HG03520 (cell line): ENCODE measurements around the gene NOP58.
"Not testable (repeated sequence)": the region's sequence is repeated elsewhere in the genome, so short reads cannot be mapped to it uniquely, and the experiment has no call there.

Experiments
- ATAC-seq: cut with Tn5 transposase; IDR thresholded peaks from one replicate; pipeline ENCODE4 v1.9.1; 2021; ENCODE audit warnings: mild to moderate bottlenecking, moderate library complexity; ENCODE audit not compliant: unreplicated experiment

NOP58 gene, protein sequence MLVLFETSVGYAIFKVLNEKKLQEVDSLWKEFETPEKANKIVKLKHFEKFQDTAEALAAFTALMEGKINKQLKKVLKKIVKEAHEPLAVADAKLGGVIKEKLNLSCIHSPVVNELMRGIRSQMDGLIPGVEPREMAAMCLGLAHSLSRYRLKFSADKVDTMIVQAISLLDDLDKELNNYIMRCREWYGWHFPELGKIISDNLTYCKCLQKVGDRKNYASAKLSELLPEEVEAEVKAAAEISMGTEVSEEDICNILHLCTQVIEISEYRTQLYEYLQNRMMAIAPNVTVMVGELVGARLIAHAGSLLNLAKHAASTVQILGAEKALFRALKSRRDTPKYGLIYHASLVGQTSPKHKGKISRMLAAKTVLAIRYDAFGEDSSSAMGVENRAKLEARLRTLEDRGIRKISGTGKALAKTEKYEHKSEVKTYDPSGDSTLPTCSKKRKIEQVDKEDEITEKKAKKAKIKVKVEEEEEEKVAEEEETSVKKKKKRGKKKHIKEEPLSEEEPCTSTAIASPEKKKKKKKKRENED

DNA sequence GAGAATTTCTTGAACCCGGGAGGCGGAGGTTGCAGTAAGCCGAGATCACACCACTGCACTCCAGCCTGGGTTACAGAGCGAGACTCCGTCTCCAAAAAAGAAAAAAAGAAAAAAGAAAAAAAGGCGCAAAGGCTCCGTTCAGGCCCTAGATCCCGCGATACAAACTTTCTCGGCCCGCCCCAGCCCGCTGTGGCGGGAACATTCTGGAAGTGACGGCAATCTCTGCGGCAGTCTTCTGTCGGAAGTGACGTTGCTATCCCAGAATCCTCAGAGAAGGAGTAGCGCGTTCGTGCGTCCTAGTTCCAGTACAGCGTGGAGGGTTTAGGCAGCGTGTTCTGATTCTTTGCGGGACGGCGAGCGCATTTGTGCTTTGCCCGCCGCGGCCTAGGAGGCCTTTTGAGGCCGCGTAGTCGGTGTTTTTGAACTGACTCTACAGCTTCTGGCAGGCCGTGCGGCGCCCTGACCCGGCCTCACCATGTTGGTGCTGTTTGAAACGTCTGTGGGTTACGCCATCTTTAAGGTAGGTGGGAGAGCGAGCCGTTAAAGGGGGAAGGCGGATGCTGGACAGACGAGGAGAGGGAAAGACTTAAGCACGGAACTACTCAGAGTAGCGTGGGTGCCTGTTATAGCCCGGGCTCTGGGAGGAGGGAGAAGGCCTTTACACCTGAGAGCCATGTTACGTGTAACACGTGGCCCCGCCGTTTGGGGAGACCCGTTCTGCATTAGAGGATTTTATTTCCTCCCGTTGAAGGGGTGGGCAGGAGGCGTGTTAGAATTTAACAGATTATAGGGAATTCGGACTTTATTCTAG, at the start of gene NOP58:
NOP58 (plus strand) TSS at position 297 of the 811 bp plus-strand sequence; CDS start at position 476, 179 bp downstream.
- ATAC-seq = peak; percentile 76

DNA sequence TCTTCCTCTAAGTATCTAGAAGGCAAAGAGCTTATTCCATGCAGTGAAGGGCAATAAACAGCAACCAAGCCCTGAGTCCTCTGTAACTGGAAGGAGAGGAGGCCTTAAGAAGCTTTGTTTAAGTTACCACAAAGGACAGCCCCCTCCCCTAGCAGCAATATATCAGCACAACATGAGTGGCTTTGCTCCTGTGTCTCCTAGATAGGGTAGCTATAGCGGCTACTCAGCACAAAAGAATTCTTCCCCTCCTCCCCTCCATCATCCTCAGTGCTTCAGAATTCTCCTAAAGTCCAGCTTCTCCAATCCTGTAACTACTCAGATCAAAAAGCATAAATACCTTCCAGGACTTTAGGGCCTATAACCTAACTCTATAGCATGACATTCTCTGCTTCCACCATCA, 43.7 kb upstream of the NOP58 start:
- ATAC-seq = no peak

DNA sequence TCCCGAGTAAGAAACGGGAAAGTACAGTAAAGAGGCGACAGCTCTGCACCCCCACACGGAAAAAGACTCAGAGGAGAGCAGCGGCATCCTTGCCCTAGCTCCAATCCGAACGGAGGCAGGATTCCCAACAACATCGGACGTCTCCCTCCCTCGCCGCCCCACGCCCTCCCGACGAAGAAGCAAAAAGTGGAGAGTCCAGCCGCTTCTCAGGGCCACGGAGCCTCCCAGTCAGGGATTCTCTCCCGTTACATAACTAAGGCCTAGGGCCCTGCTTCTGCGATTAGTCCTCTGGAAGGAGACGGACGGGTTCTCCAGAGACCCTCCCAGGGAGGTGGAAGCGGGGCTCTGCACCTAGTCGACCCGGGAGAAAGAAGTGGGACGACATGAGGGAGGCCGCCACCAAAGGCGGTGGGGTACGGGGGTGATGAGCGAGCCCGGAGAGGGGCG, 27.8 kb upstream of the NOP58 start:
- ATAC-seq = peak; percentile 28

DNA sequence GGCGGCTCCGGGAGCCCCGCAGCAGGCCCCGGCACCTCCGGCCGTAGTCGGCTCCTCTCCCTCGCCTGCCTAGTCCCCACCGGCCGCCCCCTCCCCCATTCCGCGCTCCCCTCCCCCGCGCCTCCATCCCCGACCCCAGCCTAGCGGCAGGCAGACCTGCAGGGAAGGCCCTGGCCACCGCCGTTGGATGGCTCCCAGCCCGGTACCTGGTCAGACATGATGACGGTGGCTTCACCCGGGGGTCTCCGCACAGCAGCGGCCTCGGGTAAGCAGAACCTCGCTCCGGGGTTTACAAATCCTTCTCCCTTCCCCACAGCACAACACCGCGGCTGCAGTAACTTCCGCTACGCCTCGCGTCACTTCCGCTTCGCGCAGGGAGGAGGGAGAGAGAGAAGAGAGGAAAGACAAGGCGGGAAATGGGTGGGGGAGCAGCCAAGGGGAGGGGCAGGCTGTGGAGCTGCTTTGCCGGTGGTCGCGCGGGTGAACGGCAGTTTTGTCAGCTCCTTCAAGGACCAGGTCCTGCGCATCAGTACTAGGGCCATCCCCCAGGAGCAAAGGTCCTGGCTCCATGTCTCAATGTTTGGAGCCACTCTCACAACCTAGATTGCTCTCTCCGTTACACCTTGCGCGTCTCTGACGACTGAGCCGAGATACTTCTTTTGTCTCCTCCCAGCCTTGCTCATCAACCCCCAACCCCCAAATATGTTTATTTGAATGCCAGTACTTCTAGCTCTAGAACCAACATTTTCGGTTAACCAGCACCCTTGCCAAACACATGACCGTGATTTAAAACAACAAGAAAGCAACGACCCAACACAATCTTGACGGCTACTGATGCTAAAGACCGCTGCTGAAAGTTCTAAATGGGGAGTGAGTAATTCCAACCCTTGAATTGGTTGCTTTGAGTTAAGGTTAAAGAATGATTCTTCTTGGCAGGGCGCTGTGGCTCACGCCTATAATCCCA, 27.0 kb upstream of the NOP58 start, which contains the start of gene SUMO1:
SUMO1 (minus strand) TSS at position 364 of the 964 bp plus-strand sequence; CDS start at position 218, 146 bp downstream.
- peak; percentile 96 for ATAC-seq

DNA sequence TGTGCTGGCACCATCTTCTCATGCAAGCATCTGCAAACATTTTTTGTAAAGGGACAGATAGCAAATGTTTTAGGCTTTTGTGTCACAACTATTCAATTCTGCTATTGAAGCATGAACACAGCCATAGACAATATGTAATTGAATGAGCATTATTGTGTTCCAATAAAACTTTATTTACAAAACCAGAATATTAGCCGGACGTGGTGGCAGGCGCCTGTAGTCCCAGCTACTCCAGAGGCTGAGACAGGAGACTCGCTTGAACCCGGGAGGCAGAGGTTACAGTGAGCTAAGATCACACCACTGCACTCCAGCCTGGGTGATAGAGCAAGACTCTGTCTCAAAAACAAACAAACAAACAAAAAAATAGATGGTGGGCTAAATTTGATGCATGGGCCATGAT, 17.9 kb upstream of the NOP58 start:
- not testable (repeated sequence) for ATAC-seq

DNA sequence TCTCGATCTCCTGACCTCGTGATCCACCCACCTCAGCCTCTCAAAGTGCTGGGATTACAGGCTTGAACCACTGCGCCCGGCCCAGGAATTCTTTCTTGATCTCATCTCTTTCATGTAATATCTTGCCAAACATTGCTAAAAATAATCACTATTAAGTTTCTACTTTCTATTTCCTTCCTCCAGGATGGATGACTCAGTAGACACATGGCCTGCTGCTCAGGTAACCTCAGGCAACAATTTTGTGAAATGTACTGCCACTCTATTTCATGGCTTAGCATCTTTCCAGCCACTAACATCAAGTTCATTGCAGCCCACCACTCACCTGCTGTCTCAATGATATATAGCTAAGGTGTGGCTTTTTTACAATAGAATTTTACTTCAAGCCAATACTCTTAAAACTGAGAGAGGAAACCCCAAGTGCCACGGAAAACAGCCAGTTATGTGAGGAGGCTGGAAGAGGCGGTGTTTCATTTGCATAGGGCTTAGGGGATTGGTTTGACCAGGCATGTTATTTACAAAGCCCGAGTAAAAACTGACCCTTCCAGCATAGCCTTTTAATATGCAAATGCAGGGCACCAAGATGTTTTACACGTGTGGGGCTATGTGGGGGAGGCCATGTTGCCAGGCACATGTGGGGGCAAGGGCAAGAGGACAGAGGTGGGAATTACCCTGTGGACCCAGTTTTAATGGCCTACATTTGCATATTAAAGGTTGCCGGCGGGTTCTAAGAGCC, 15.9 kb upstream of the NOP58 start:
- ATAC-seq = no peak

DNA sequence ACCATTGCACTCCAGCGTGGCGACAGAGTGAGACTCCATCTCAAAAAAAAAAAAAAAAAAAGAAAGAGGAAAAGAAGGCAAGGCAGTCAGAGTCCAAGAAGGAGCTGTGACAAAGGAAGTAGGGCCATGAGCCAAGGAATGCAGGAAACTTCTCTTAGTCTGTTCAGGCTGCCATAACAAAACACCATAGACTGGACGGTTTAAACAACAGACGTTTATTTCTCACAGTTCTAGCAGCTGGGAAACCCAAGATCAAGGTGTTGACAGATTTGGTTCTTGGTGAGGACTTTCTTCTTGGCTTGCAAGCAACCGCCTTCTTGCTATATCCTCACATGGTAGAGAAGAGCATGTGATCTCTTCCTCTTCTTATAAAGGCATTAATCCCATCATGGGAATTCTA, 14.1 kb upstream of the NOP58 start:
- no peak for ATAC-seq

DNA sequence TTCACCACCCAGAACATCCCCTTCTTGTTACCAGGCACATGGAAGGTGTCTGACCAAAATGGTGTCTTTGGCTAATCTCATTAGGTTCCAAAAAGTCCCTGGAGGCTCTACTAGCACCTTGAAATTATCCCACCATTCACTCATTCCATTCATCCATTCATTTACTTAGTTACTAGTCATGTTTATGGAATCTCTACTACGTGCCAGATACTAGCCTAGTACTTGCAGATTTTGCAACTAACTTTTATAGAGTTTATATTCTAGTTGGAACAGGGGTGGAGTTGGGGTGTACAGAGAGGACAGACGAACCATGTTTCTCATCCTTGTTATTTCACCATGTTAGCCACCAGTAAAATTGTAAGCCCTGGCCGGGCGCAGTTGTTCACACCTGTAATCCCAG, 4.0 kb upstream of the NOP58 start:
- ATAC-seq = no peak

DNA sequence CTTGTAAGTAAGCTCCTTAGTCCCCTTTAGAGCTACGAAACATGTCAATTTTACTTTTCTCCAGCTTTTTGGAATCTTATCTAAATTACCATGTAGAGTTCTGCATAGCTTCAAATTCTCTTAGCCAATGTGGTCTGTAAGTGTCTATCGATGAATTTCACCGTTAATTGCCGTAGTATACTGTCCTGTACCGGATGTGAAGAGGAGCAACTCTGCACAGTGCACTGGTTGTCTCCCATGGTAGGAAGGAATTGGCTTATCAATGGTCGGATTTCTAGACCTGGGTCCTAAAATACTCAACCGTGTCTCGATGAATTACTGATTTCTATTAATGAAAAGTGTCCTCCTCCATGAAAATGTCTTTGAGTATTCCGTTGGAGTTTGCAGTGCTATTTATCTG, 1.9 kb downstream of the NOP58 start:
- no peak for ATAC-seq

DNA sequence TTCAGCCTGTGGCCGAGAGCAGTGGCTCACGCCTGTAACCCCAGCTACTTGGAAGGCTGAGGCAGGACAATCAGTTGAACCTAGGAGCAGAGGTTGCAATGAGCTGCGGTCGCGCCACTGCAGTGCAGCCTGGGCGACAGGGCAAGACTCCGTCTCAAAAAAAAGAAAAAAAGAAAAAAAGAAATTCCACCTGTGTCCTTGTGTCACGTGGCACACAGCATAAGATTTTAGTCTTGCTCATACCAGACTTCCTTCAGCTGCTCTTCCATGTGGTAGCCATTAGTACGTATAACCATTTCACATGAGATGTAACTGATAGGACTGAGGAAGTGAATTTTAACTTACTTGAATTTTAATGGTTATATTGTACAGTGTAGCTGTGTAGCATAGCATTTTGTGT, 4.0 kb downstream of the NOP58 start:
- no peak for ATAC-seq

DNA sequence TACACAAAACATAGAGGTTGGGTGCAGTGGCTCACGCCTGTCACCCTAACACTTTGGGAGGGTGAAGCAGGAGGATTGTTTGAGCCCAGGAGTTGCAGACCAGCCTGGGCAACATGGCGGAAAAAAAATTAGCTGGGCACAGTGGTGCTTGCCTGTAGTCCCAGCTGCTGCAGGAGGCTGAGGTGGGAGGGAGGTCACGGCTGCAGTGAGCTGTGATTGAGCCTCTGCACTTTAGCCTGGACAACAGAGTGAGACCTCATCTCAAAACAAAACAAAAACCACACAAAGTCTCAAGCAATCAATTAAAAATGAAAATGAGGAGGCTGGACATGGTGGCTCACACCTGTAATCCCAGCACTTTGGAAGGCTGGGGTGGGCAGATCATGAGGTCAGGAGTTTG, 4.9 kb downstream of the NOP58 start:
- ATAC-seq = no peak

DNA sequence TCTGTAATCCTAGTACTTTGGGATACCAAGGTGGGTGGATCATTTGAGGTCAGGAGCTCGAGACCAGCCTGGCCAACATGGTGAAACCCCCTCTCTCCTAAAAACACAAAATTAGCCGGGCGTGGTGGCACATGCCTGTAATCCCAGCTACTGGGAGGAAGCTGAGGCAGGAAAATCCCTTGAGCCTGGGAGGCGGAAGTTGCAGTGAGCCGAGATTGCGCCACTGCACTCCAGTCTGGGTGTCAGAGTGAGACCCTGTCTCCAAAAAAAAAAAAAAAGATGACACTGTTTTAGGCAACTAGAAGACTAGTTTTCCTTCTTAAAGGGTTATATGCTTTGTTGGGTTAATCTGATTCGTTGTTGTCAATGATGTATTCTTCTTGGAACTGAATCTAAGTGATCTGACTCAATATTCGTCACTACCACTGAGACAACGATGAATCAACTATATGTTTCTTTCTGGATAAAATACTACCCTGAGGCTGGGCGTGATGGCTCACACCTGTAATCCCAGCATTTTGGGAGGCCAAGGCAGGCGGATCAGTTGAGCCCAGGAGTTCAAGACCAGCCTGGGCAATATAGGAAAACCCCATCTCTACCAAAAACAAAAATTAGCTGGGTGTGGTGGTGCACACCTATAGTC, 10.6 kb downstream of the NOP58 start:
- not testable (repeated sequence) for ATAC-seq

DNA sequence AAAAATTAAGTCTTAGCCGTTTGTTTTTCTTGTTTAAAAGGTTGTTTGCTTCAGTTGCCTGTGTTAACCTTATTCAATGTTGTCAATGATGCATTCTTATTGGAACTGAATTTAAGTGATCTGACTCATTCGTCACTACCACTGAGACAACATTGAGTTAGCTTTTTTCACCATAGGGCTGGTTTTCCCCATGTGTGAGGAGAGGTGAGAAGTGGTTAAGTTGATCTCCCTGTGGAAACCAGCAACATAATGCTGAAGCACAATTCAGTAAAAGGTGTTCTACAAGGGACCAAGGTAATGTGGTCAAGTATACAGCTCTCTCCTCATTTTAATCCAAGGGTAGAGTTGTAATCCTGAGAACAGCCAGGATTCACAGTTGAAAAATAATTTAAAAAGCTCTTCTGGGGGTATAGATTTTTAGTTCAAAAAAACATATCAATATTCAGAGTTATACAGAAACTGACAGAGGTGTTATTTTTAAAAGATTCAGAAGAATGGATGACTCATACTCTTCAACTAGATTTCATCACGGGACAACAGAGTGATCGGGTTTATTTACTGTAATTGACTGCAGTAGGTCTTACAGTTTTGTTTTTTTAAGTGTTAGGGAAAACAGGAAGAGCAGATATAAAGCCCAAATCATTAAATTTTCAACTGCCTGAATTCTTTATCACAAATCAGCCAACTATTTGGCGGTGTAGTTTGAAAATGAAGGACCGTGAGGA, 12.6 kb downstream of the NOP58 start:
- no peak for ATAC-seq

DNA sequence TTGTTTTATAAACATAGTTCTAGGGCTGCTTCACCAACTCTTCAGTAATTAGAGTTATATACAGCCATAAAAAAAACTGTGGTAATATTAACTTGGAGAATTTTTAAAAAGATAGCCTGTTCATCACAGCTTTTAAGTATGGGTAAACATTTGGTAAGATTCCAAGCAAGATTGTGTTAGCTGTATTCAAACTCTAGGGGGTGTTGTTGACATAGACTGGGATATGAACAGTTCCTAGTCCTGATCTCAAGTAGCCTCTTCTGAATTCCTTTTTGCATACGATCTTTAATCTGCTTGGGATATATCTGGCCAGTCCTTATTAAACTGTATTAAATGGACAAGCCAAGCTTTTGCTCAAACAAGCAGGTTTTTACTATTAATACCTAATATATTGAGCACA, 13.4 kb downstream of the NOP58 start:
- no peak for ATAC-seq

DNA sequence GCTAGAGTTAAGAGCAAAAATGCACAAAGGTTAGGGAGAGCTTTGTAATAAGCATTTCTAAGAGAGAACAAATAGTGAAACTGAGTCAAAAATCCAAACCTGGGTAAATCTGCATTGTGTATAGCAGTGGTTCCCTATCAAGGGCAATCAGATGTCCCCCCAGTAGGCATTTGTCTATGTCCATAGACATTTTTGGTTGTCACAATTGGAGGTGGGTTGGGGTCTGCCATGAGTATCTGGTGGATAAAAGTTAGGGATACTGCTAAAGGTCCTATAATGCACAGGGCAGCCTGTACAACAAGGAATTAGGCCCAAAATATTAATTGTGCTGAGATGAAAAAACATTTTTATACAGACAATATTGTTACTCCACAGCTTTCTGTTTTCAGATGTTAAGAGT, 21.0 kb downstream of the NOP58 start:
- ATAC-seq = no peak

DNA sequence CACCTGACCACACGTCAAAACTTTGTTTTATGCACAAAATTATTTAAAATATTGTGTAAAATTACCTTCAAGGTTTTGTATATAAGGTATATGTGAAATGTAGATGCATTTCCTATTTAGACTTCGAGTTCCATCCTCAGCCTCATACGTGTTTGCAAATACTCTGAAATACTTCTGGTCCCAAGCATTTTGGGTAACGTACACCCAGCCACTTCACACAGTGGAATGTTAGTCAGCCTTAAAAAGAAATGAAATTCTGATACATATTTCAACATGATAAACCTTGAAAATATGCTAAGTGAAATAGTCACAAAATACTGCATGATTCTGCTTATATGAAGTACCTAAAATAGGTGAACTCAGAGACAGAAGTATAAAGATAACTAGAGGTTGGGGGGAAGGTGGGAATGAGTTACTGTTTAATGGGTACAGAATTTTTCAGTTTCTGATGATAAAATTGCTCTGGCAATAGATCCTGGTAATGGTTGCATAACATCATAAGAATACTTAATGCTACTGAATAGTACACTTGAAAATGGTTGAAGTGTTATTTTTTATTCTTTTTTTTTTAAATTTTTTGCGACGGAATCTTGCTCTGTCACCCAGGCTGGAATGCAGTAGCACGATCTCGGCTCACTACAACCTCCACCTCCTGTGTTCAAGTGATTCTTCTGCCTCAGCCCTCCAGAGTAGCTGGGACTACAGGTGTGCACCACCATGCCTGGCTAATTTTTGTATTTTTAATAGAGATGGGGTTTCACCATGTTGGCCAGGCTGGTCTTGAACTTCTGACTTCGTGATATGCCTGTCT, 24.0 kb downstream of the NOP58 start:
- ATAC-seq = no peak

DNA sequence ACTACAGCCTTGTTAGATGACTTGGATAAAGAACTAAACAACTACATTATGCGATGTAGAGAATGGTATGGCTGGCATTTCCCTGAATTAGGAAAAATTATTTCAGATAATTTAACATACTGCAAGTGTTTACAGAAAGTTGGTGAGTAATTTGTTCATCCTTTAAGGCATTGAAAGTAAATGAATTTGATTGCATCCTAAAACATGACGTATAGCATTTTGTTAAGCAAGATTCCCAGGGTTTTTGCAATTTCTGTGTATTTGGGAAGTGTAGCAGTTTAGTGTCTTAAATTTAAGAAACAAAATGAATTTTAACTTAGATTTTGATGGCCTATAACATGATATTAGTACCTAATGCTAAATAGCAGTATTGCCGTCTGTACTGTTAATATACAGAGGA, 24.8 kb downstream of the NOP58 start:
- no peak for ATAC-seq

DNA sequence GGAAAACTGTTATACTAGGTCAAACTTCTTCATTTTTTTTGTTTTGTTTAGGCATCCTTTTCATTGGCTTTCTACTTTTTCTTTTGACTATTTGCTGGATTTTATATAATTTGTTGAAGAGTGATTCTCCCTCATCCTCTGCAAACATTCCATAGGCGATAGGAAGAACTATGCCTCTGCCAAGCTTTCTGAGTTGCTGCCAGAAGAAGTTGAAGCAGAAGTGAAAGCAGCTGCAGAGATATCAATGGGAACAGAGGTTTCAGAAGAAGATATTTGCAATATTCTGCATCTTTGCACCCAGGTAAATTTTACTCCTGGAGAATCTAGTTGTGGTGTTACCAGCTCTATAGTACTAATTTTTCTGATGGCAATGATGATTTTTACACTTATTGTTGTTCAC, 25.4 kb downstream of the NOP58 start:
- no peak for ATAC-seq
